H9 (cell line): ENCODE measurements around the gene C11orf71. TPM values are rescaled to one million over a fixed set of nuclear protein-coding genes. Genes with fewer than 3 reads are reported as not detected.

Experiments used
- DNase-seq: peaks from one replicate; pipeline ENCODE4 v3.0.0-alpha.2; 2017
- H2AFZ ChIP-seq: one replicate; pipeline ENCODE4 v1.6.1; 2013; ENCODE audit warnings: mild to moderate bottlenecking, low read length, control low read depth, moderate library complexity
- H2AK5ac ChIP-seq: 2 replicates; pipeline ENCODE4 v1.6.1; 2013; ENCODE audit warnings: low read length, control low read depth, mixed read lengths; ENCODE audit not compliant: insufficient read length
- H2BK120ac ChIP-seq: one replicate; pipeline ENCODE4 v1.6.1; 2013; ENCODE audit warnings: low read depth, mild to moderate bottlenecking, low read length, control low read depth, inconsistent platforms; ENCODE audit not compliant: poor library complexity, severe bottlenecking
- H2BK12ac ChIP-seq: 2 replicates; pipeline ENCODE4 v1.6.1; 2013; ENCODE audit warnings: low read length, control low read depth, mixed read lengths, low read depth; ENCODE audit not compliant: insufficient read length
- H2BK15ac ChIP-seq: 2 replicates; pipeline ENCODE4 v1.6.1; 2013; ENCODE audit warnings: low read depth, low read length, control low read depth
- H2BK20ac ChIP-seq: one replicate; pipeline ENCODE4 v1.6.1; 2013; ENCODE audit warnings: low read depth, mild to moderate bottlenecking, low read length, control low read depth, inconsistent platforms; ENCODE audit not compliant: poor library complexity, severe bottlenecking
- H2BK5ac ChIP-seq: 2 replicates; pipeline ENCODE4 v1.6.1; 2013; ENCODE audit warnings: low read length, control low read depth, mixed read lengths; ENCODE audit not compliant: insufficient read length
- H3K14ac ChIP-seq: 2 replicates; pipeline ENCODE4 v1.6.1; 2013; ENCODE audit warnings: low read length, control low read depth; ENCODE audit not compliant: insufficient read depth
- H3K18ac ChIP-seq: 2 replicates; pipeline ENCODE4 v1.6.1; 2013; ENCODE audit warnings: low read depth, mild to moderate bottlenecking, mixed read lengths, low read length, control low read depth; ENCODE audit not compliant: insufficient read length
- H3K23ac ChIP-seq: 2 replicates; pipeline ENCODE4 v1.6.1; 2013; ENCODE audit warnings: low read length, control low read depth, mixed read lengths, low read depth; ENCODE audit not compliant: insufficient read length
- H3K23me2 ChIP-seq: 2 replicates; pipeline ENCODE4 v1.6.1; 2013; ENCODE audit warnings: low read depth, mild to moderate bottlenecking, mixed read lengths, low read length, control low read depth; ENCODE audit not compliant: insufficient read length, poor library complexity, severe bottlenecking
- H3K27ac ChIP-seq: 2 replicates; pipeline ENCODE4 v1.5.1; 2013; ENCODE audit warnings: low read length, control low read depth, mixed read lengths, low read depth; ENCODE audit not compliant: insufficient read length
- H3K27me3 ChIP-seq: 2 replicates; pipeline ENCODE4 v1.6.1; 2013; ENCODE audit warnings: low read length, control low read depth, inconsistent platforms; ENCODE audit not compliant: insufficient read depth
- H3K4ac ChIP-seq: 2 replicates; pipeline ENCODE4 v1.6.1; 2013; ENCODE audit warnings: low read depth, mild to moderate bottlenecking, control low read depth, inconsistent platforms, low read length, moderate library complexity
- H3K4me1 ChIP-seq: 2 replicates; pipeline ENCODE4 v1.6.1; 2013; ENCODE audit warnings: low read length, control low read depth, inconsistent platforms; ENCODE audit not compliant: insufficient read depth
- H3K4me2 ChIP-seq: 2 replicates; pipeline ENCODE4 v1.6.1; 2013; ENCODE audit warnings: low read length, control low read depth, mixed read lengths; ENCODE audit not compliant: insufficient read length, insufficient read depth
- H3K56ac ChIP-seq: 2 replicates; pipeline ENCODE4 v1.6.1; 2013; ENCODE audit warnings: low read depth, mild to moderate bottlenecking, mixed read lengths, low read length, control low read depth; ENCODE audit not compliant: insufficient read length
- H3K79me1 ChIP-seq: 2 replicates; pipeline ENCODE4 v1.6.1; 2013; ENCODE audit warnings: low read depth, mild to moderate bottlenecking, moderate library complexity, low read length, control low read depth, inconsistent platforms; ENCODE audit not compliant: insufficient read depth, poor library complexity, severe bottlenecking
- H3K79me2 ChIP-seq: 2 replicates; pipeline ENCODE4 v1.6.1; 2013; ENCODE audit warnings: low read length, control low read depth, inconsistent platforms; ENCODE audit not compliant: insufficient read depth
- H3K9ac ChIP-seq: 2 replicates; pipeline ENCODE4 v1.6.1; 2013; ENCODE audit warnings: low read length, control low read depth, mixed read lengths; ENCODE audit not compliant: insufficient read length; ENCODE audit errors: extremely low read depth
- H3K9me3 ChIP-seq: one replicate; pipeline ENCODE4 v1.6.1; 2013; ENCODE audit warnings: low read depth, low read length, inconsistent platforms; ENCODE audit not compliant: control insufficient read depth
- H3T11ph ChIP-seq: one replicate; pipeline ENCODE4 v1.6.1; 2013; ENCODE audit warnings: mild to moderate bottlenecking, low read length, control low read depth, inconsistent platforms
- H4K20me1 ChIP-seq: one replicate; pipeline ENCODE4 v1.6.1; 2013; ENCODE audit not compliant: control insufficient read depth, insufficient read length, insufficient read depth
- H4K5ac ChIP-seq: 2 replicates; pipeline ENCODE4 v1.6.1; 2013; ENCODE audit warnings: low read depth, mild to moderate bottlenecking, mixed read lengths, low read length, control low read depth; ENCODE audit not compliant: insufficient read length
- H4K8ac ChIP-seq: replicated peaks from 2 replicates; pipeline ENCODE4 v1.6.1; 2013; ENCODE audit warnings: low read length, control low read depth, mixed read lengths, low read depth; ENCODE audit not compliant: insufficient read length
- H4K91ac ChIP-seq: 2 replicates; pipeline ENCODE4 v1.6.1; 2013; ENCODE audit warnings: low read depth, mild to moderate bottlenecking, moderate library complexity, mixed read lengths, low read length, control low read depth; ENCODE audit not compliant: insufficient read length
- H3K27ac Mint-ChIP-seq, 3 experiments: 2 replicates in 2 of 3; 3 replicates in 1 of 3; pipeline ENCODE4 v1.8.0; 2020 to 2021; ENCODE audit warnings: mixed read lengths in 3 of 3, mild to moderate bottlenecking in 1 of 3, moderate library complexity in 1 of 3
- H3K27me3 Mint-ChIP-seq: 2 replicates; pipeline ENCODE4 v1.8.0; 2021; ENCODE audit warnings: low read depth, mild to moderate bottlenecking, moderate library complexity, mixed read lengths
- H3K36me3 Mint-ChIP-seq, 3 experiments: 2 replicates in 2 of 3; 3 replicates in 1 of 3; pipeline ENCODE4 v1.8.0; 2020 to 2021; ENCODE audit warnings: low read depth in 3 of 3, mixed read lengths in 3 of 3; ENCODE audit not compliant: insufficient read depth in 1 of 3
- H3K4me1 Mint-ChIP-seq, 2 experiments: 2 replicates each; pipeline ENCODE4 v1.8.0; 2020; ENCODE audit warnings: mixed read lengths in 2 of 2
- H3K4me3 Mint-ChIP-seq, 2 experiments: 2 replicates in 1 of 2; 3 replicates in 1 of 2; pipeline ENCODE4 v1.8.0; 2020 to 2021; ENCODE audit warnings: mild to moderate bottlenecking in 2 of 2, mixed read lengths in 2 of 2, moderate library complexity in 1 of 2
- H3K9me3 Mint-ChIP-seq, 2 experiments: 2 replicates in 1 of 2; 3 replicates in 1 of 2; pipeline ENCODE4 v1.8.0; 2020; ENCODE audit warnings: mild to moderate bottlenecking in 2 of 2, mixed read lengths in 2 of 2, moderate library complexity in 1 of 2
- CTCF ChIP-seq: fragments of 200-600 bp; sonication (generic); conservative IDR thresholded peaks from 3 replicates; pipeline ENCODE4 v1.8.0; 2021; ENCODE audit warnings: antibody characterized with exemption, mild to moderate bottlenecking
- WGBS: extraction: QIAGEN DNeasy Blood & Tissue Kit; methylation state at CpG from one replicate; pipeline ENCODE4 v1.1.7; 2013; ENCODE audit warnings: missing lambda C conversion rate, low lambda C conversion rate, mixed read lengths; ENCODE audit not compliant: insufficient read length; ENCODE audit errors: extremely low coverage; 5-methylcytosine and 5-hydroxymethylcytosine counted together
- total RNA-seq: library from RNA; stranded (reverse); gene quantifications from 2 replicates; pipeline ENCODE4 v1.2.1, GENCODE V29; 2021

Gene C11orf71
- total RNA-seq, 1 experiment from 2014 or later: 3.5 TPM

GRCh38 chr11:114442536-114442935 lies 42.2 kb upstream of the C11orf71 start:
- no peak overlapping the region for H2AFZ ChIP-seq
- H2BK120ac ChIP-seq: no peak overlapping the region
- H2BK5ac ChIP-seq: no peak overlapping the region
- no peak overlapping the region for H4K8ac ChIP-seq
- no peaks in the 10 kb centered on the region for H4K20me1 ChIP-seq
- H3K9ac ChIP-seq: no peak overlapping the region
- H3K79me2 ChIP-seq: peaks cover 31% of the 10 kb centered on the region; the same call in 1 of the 2 replicates
- no peak overlapping the region for H3K4me3 Mint-ChIP-seq
- H3T11ph ChIP-seq: no peak overlapping the region
- H3K27me3 ChIP-seq: no peaks in the 10 kb centered on the region
- peaks cover 3% of the 10 kb centered on the region for H3K23me2 ChIP-seq
- H2BK20ac ChIP-seq: no peak overlapping the region
- no peaks in the 10 kb centered on the region for H3K79me1 ChIP-seq
- H3K27ac ChIP-seq: no peak overlapping the region
- H2BK12ac ChIP-seq: no peak overlapping the region
- H4K91ac ChIP-seq: no peak overlapping the region
- H3K23ac ChIP-seq: no peak overlapping the region
- no peak overlapping the region for H3K4ac ChIP-seq
- H3K27ac Mint-ChIP-seq: no peak overlapping the region; a peak in 1 of 7 replicates
- no peaks in the 10 kb centered on the region for H3K9me3 ChIP-seq
- H3K56ac ChIP-seq: no peak overlapping the region
- no CpG with 5 or more reads among the region's 1 CpG for WGBS
- H3K4me2 ChIP-seq: no peak overlapping the region
- H2AK5ac ChIP-seq: no peak overlapping the region
- DNase-seq: no peak
- H3K27me3 Mint-ChIP-seq: no peaks in the 10 kb centered on the region
- TF ChIP-seq CTCF: no peak
- peaks cover 19 to 43% (median 41%) of the 10 kb centered on the region in 3 experiments; a peak in 6 of 7 replicates for H3K36me3 Mint-ChIP-seq
- H3K4me1 ChIP-seq: peaks cover 4% of the 10 kb centered on the region; the same call in 1 of the 2 replicates
- no peak overlapping the region for H2BK15ac ChIP-seq
- no peaks in the 10 kb centered on the region for H3K9me3 Mint-ChIP-seq
- H4K5ac ChIP-seq: no peak overlapping the region
- no peak overlapping the region for H3K14ac ChIP-seq
- H3K4me1 Mint-ChIP-seq: peaks cover 35 to 42% of the 10 kb centered on the region in 2 experiments
- H3K18ac ChIP-seq: no peak overlapping the region
